AG04449 (cell line): ENCODE measurements around the gene PDGFA.

Experiments used
- CTCF ChIA-PET: fragments of 350-600 bp; formaldehyde crosslinking; extraction: SDS; loops from one replicate; lab custom pipeline; 2021; ENCODE audit warnings: antibody characterized with exemption; lab: Yijun Ruan, JAX
- POLR2A ChIA-PET: fragments of 400-600, 350-600 bp; formaldehyde crosslinking; extraction: SDS; loops from one replicate; lab custom pipeline; 2020; ENCODE audit warnings: antibody characterized with exemption, inconsistent platforms; lab: Yijun Ruan, JAX
- DNase-seq: peaks from one replicate; pipeline ENCODE4 v3.0.0-alpha.2; 2010; ENCODE audit warnings: low read depth, low spot score
- H3K4me3 ChIP-seq: 2 replicates; pipeline ENCODE4 v1.5.1; 2011; ENCODE audit warnings: low read depth, mild to moderate bottlenecking, control low read depth, low read length
- CTCF ChIP-seq: IDR thresholded peaks from one replicate; pipeline ENCODE4 v1.5.1; 2011; ENCODE audit warnings: mild to moderate bottlenecking, moderate library complexity, low read length, control low read depth, inconsistent platforms; ENCODE audit not compliant: insufficient read depth; ENCODE audit errors: missing control alignments

PDGFA gene

GRCh38 chr7:468681-469562 is 50.7 kb downstream of the PDGFA start:
- peak; percentile 50 for DNase-seq

GRCh38 chr7:467856-468545 is 51.6 kb downstream of the PDGFA start:
- no peak for TF ChIP-seq CTCF
- H3K4me3 ChIP-seq, result no peak overlapping the region
- POLR2A ChIA-PET, result no interaction called here
- no peak for DNase-seq
- CTCF ChIA-PET, result no interaction called here

More at GRCh38 chr7:468681-469562, 50.7 kb downstream of the PDGFA start:
- ChIA-PET POLR2A (interaction anchor here (0.6 kb wide), 1 partner anchor 1266 kb away, joined by 3 read pairs; no protein-coding TSS in a partner anchor), CTCF (no interaction called here)
- no peak for TF ChIP-seq CTCF
- no peak overlapping the region for H3K4me3 ChIP-seq

GRCh38 chr7:467393-467828 is 52.2 kb downstream of the PDGFA start:
- H3K4me3 ChIP-seq, result no peak overlapping the region
- ChIA-PET POLR2A (no interaction called here), CTCF (no interaction called here)
- no peak for TF ChIP-seq CTCF
- DNase-seq, result no peak

- CTCF ChIA-PET, result no interaction called here
- POLR2A ChIA-PET, result no interaction called here
- DNase-seq, result no peak
- no peak for TF ChIP-seq CTCF
- no peak overlapping the region for H3K4me3 ChIP-seq
Measured at GRCh38 chr7:466465-467191, 53.0 kb downstream of the PDGFA start.

GRCh38 chr7:465710-466400 is 53.8 kb downstream of the PDGFA start:
- DNase-seq, result no peak
- H3K4me3 ChIP-seq, result no peak overlapping the region
- CTCF ChIA-PET, result no interaction called here
- POLR2A ChIA-PET, result no interaction called here
- no peak for TF ChIP-seq CTCF
